ENCODE measurements around the gene TMEM132D.

- TF ChIP-seq CTCF (IDR thresholded peaks at IDR 0.05; ENCODE audit: extremely low read depth in 1 of 2, insufficient read depth in 1 of 2, low read depth in 1 of 2, low read length in 2 of 2) (no peak), EZH2 (IDR thresholded peaks at IDR 0.05; ENCODE audit: borderline replicate concordance, low read depth, low read length, severe bottlenecking) (no peak), MYC (IDR thresholded peaks at IDR 0.05; ENCODE audit: low read depth, low read length) (no peak), POLR2A (IDR thresholded peaks at IDR 0.05; ENCODE audit: low read depth, low read length) (no peak)
These were observed 39.9 kb downstream of the TMEM132D start for GRCh38 chr12:129863938-129864337.
